Effector memory CD8-positive, alpha-beta T cell (primary cell): ENCODE results near the gene ROR2.
"Not testable (repeated sequence)": the region's sequence is repeated elsewhere in the genome, so short reads cannot be mapped to it uniquely, and the experiment has no call there.

Source experiments
- ATAC-seq: fragments of 150-1000 bp; cut with Tn5 transposase; replicated peaks from 2 replicates; pipeline ENCODE4 v1.10.0; 2021; ENCODE audit warnings: mild to moderate bottlenecking, moderate library complexity
- DNase-seq, 3 experiments: peaks; one replicate each; pipeline ENCODE4 v3.0.0; 2021
- H3K27ac Mint-ChIP-seq, 2 donors: one replicate each; pipeline ENCODE4 v1.8.0; 2022; ENCODE audit warnings: mild to moderate bottlenecking in 2 of 2, mixed read lengths in 2 of 2, moderate library complexity in 2 of 2
- H3K27me3 Mint-ChIP-seq, 2 donors: one replicate each; pipeline ENCODE4 v1.8.0; 2022; ENCODE audit warnings: mixed read lengths in 2 of 2
- H3K36me3 Mint-ChIP-seq: one replicate; pipeline ENCODE4 v1.8.0; 2022; ENCODE audit warnings: mild to moderate bottlenecking, moderate library complexity, mixed read lengths; ENCODE audit not compliant: insufficient read depth
- H3K4me1 Mint-ChIP-seq, 2 donors: one replicate each; pipeline ENCODE4 v1.8.0; 2022; ENCODE audit warnings: low read depth in 2 of 2, mixed read lengths in 2 of 2
- H3K4me3 Mint-ChIP-seq, 2 donors: one replicate each; pipeline ENCODE4 v1.8.0; 2022; ENCODE audit warnings: mild to moderate bottlenecking in 2 of 2, mixed read lengths in 2 of 2, moderate library complexity in 2 of 2
- H3K9me3 Mint-ChIP-seq, 2 donors: one replicate each; pipeline ENCODE4 v1.8.0; 2022; ENCODE audit warnings: mixed read lengths in 2 of 2

The ROR2 gene

GRCh38 chr9:91564081-91564670 is 385.9 kb downstream of the ROR2 start:
- Mint-ChIP-seq H3K4me3 (no peak overlapping the region), H3K27me3 (peaks cover 37 to 51% of the 10 kb centered on the region in 2 donors), H3K9me3 (no peaks in the 10 kb centered on the region), H3K36me3 (no peaks in the 10 kb centered on the region), H3K4me1 (no peaks in the 10 kb centered on the region), H3K27ac (no peak overlapping the region)
- ATAC-seq (no peak), DNase-seq (no peak)

DNA sequence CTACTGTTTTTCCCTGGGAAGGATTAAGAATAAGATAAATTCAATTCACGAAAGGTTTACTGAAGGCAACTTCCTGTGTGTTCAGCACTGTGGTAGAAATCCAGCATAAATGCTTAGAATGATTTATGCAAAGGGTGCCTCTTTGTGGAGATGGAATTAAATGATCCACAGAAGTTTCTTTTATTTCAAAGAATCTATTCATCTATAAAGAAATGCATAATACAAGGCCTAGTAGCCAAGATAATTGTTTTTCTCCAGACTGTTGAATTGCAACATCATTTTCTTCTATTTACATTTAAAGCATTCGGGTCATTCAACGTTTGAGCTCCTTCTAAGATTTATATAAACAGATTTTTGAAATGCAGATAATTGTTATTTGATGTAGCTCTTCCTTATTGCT is 387.6 kb downstream of the ROR2 start:
- no peak overlapping the region for H3K4me3 Mint-ChIP-seq
- DNase-seq = no peak
- no peaks in the 10 kb centered on the region for H3K36me3 Mint-ChIP-seq
- H3K9me3 Mint-ChIP-seq = no peaks in the 10 kb centered on the region
- no peaks in the 10 kb centered on the region for H3K4me1 Mint-ChIP-seq
- peaks cover 47 to 53% of the 10 kb centered on the region in 2 donors for H3K27me3 Mint-ChIP-seq
- H3K27ac Mint-ChIP-seq = no peak overlapping the region
- ATAC-seq = no peak

- ATAC-seq (no peak), DNase-seq (no peak)
- Mint-ChIP-seq H3K36me3 (no peaks in the 10 kb centered on the region), H3K9me3 (no peaks in the 10 kb centered on the region), H3K27me3 (peaks cover 47 to 57% of the 10 kb centered on the region in 2 donors), H3K4me3 (no peak overlapping the region), H3K27ac (no peak overlapping the region), H3K4me1 (peaks cover 0 to 2% of the 10 kb centered on the region in 2 donors)
Observed at GRCh38 chr9:91560301-91560700, 389.7 kb downstream of the ROR2 start.

DNA sequence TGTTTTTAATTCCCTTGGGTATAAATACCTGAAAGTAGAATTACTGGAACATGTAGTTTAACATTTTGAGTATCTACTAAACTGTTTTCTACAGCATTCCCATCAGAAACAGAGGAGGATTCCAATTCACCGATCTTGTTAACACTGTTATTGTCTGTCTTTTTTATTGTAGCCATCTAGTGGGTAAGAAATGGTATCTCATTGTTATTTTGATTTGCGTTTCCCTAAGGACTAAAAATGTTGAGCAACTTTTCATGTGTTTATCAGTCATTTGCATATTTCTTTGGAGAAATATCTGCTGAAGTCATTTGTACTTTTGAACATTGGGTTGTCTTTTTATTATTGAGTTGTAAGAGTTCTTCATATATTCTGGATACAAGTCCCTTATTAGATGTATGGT is 391.1 kb downstream of the ROR2 start:
- Mint-ChIP-seq H3K36me3 (no peaks in the 10 kb centered on the region), H3K4me3 (no peak overlapping the region), H3K9me3 (no peaks in the 10 kb centered on the region), H3K4me1 (peaks cover 0 to 2% of the 10 kb centered on the region in 2 donors), H3K27me3 (peaks cover 43 to 48% of the 10 kb centered on the region in 2 donors), H3K27ac (no peak overlapping the region)
- no peak for ATAC-seq
- no peak for DNase-seq

GRCh38 chr9:91558395-91558794 is 391.6 kb downstream of the ROR2 start:
- DNase-seq = no peak
- no peak overlapping the region for H3K4me3 Mint-ChIP-seq
- peaks cover 40 to 43% of the 10 kb centered on the region in 2 donors for H3K27me3 Mint-ChIP-seq
- ATAC-seq = no peak
- H3K27ac Mint-ChIP-seq = no peak overlapping the region
- peaks cover 0 to 2% of the 10 kb centered on the region in 2 donors for H3K4me1 Mint-ChIP-seq
- no peaks in the 10 kb centered on the region for H3K36me3 Mint-ChIP-seq
- no peaks in the 10 kb centered on the region for H3K9me3 Mint-ChIP-seq

DNA sequence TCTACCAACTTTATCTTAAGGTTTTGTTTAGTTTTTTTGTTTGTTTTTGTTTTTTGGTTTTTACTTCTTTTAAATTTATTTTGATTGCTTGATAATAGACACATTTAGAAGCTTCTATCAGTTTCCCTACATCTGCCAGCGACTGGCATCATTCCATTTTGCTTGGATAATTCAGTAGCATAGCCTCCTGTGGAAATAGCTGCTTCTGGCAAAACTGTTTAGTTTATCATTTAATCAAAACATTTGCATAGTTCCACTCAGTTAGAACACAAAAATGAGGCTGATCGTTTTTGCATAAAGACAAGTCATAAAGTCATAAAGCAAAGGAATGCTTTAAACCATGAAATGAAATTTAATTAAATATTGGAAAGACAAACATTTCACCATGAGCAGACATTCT is 392.7 kb downstream of the ROR2 start:
- Mint-ChIP-seq H3K4me1 (peaks cover 0 to 2% of the 10 kb centered on the region in 2 donors), H3K27ac (no peak overlapping the region), H3K36me3 (no peaks in the 10 kb centered on the region), H3K9me3 (no peaks in the 10 kb centered on the region), H3K4me3 (no peak overlapping the region), H3K27me3 (peaks cover 39 to 40% of the 10 kb centered on the region in 2 donors)
- no peak for ATAC-seq
- DNase-seq = no peak

DNA sequence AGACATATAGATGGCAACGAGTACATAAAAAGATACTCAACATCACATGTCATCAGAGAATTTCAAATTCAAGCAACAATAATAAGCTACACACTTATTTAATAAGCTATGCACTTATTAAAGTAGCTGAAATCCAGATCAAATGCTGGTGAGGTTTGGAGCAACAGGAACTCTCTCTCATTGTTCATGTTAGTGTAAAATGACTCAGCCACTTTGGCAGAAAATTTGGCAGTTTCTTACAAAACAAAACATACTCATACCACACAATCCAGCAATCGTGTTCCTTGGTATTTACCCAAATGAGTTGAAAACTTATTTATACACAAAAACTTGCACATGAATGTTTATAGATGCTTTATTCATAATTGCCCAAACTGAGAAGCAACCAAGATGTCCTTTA is 394.9 kb downstream of the ROR2 start:
- no peaks in the 10 kb centered on the region for H3K9me3 Mint-ChIP-seq
- peaks cover 0 to 2% of the 10 kb centered on the region in 2 donors for H3K4me1 Mint-ChIP-seq
- ATAC-seq = no peak

DNA sequence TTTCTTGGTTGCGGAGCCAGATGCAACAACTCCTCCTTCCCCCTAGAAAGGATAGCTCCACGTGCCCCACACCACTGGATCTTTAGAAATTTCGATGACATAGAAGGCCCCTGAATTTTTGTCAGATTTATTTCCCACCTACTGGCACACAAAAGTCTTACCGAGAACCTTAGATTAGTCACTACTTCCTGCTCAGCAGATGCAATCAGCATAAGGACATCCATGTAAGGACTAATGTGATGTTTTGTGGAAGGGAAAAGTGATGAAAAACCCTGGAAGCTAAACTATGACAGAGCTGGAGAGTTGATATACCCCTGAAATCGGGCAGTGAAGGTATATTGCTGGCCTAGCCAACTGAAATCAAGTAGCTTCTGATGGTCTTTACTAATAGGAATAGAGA is 400.9 kb downstream of the ROR2 start:
- Mint-ChIP-seq H3K27me3 (peaks cover 0 to 6% of the 10 kb centered on the region in 2 donors), H3K36me3 (no peaks in the 10 kb centered on the region), H3K4me3 (no peak overlapping the region), H3K9me3 (no peaks in the 10 kb centered on the region), H3K27ac (no peak overlapping the region), H3K4me1 (no peaks in the 10 kb centered on the region)
- no peak for ATAC-seq
- no peak for DNase-seq

More for the DNA sequence above, 394.9 kb downstream of the ROR2 start:
- DNase-seq = no peak
- Mint-ChIP-seq H3K4me3 (no peak overlapping the region), H3K27me3 (peaks cover 19 to 24% of the 10 kb centered on the region in 2 donors), H3K36me3 (no peaks in the 10 kb centered on the region), H3K27ac (no peak overlapping the region)

GRCh38 chr9:91547081-91547480 is 402.9 kb downstream of the ROR2 start:
- H3K27me3 Mint-ChIP-seq = peaks cover 6 to 9% of the 10 kb centered on the region in 2 donors
- H3K36me3 Mint-ChIP-seq = no peaks in the 10 kb centered on the region
- no peak overlapping the region for H3K27ac Mint-ChIP-seq
- no peak for DNase-seq
- H3K4me3 Mint-ChIP-seq = no peak overlapping the region
- no peak for ATAC-seq
- no peaks in the 10 kb centered on the region for H3K4me1 Mint-ChIP-seq
- H3K9me3 Mint-ChIP-seq = no peaks in the 10 kb centered on the region

- Mint-ChIP-seq H3K4me3 (no peak overlapping the region), H3K36me3 (no peaks in the 10 kb centered on the region), H3K27ac (no peak overlapping the region), H3K27me3 (peaks cover 6 to 9% of the 10 kb centered on the region in 2 donors), H3K9me3 (no peaks in the 10 kb centered on the region), H3K4me1 (no peaks in the 10 kb centered on the region)
- ATAC-seq = no peak
- no peak for DNase-seq
Observed at GRCh38 chr9:91546574-91546973, 403.5 kb downstream of the ROR2 start.

GRCh38 chr9:91541734-91542133 is 408.3 kb downstream of the ROR2 start:
- Mint-ChIP-seq H3K4me1 (peaks cover 3 to 6% of the 10 kb centered on the region in 2 donors), H3K36me3 (no peaks in the 10 kb centered on the region), H3K27ac (no peak overlapping the region), H3K9me3 (no peaks in the 10 kb centered on the region), H3K4me3 (no peak overlapping the region), H3K27me3 (peaks cover 0 to 9% of the 10 kb centered on the region in 2 donors)
- DNase-seq = no peak
- no peak for ATAC-seq

GRCh38 chr9:91540506-91540905 is 409.5 kb downstream of the ROR2 start:
- not testable (repeated sequence) for H3K27me3 Mint-ChIP-seq, H3K9me3 Mint-ChIP-seq, H3K4me1 Mint-ChIP-seq, H3K4me3 Mint-ChIP-seq, ATAC-seq, H3K36me3 Mint-ChIP-seq, H3K27ac Mint-ChIP-seq, DNase-seq

DNA sequence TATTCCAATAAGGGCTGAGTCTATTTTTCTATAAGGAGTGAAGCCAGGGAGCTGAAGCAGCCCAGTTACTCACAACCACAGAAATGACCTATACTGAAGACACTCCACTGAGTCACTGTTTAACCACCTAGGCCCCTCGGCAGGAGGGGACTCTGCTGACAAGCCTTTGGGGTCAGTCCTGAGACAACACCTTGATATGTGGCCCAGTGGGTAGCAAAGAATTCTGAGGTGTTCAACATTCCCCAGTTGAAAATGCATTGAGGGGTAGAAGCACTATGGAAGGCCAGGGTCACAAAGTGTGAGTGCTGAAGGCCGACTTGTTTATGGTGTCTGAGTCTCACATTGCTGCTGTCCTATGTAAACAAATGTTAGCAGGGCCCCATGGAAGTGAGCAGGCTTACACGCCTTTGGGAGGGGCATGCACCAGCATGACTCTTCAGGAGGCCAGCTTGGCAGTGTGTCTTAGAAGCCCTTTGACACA is 413.8 kb downstream of the ROR2 start:
- H3K9me3 Mint-ChIP-seq = no peaks in the 10 kb centered on the region

GRCh38 chr9:91534374-91534773 is 415.7 kb downstream of the ROR2 start:
- Mint-ChIP-seq H3K27me3 (peaks cover 32 to 35% of the 10 kb centered on the region in 2 donors), H3K27ac (peak overlapping the region in 1 of 2 donors; percentile 64), H3K36me3 (no peaks in the 10 kb centered on the region), H3K4me1 (peaks cover 0 to 1% of the 10 kb centered on the region in 2 donors), H3K9me3 (no peaks in the 10 kb centered on the region), H3K4me3 (no peak overlapping the region)
- ATAC-seq (no peak), DNase-seq (no peak)

More for the DNA sequence above, 413.8 kb downstream of the ROR2 start:
- Mint-ChIP-seq H3K4me3 (no peak overlapping the region), H3K27ac (no peak overlapping the region), H3K36me3 (no peaks in the 10 kb centered on the region), H3K27me3 (peaks cover 29 to 32% of the 10 kb centered on the region in 2 donors), H3K4me1 (peaks cover 3 to 6% of the 10 kb centered on the region in 2 donors)
- DNase-seq (no peak), ATAC-seq (no peak)
